Measurements from ENCODE around the gene GOLGA8A. TPM values are rescaled to one million over a fixed set of nuclear protein-coding genes. Genes with fewer than 3 reads are reported as not detected.
A peak's percentile ranks its signal among the peaks of the same experiment; 100 is the strongest.

GOLGA8A gene, protein sequence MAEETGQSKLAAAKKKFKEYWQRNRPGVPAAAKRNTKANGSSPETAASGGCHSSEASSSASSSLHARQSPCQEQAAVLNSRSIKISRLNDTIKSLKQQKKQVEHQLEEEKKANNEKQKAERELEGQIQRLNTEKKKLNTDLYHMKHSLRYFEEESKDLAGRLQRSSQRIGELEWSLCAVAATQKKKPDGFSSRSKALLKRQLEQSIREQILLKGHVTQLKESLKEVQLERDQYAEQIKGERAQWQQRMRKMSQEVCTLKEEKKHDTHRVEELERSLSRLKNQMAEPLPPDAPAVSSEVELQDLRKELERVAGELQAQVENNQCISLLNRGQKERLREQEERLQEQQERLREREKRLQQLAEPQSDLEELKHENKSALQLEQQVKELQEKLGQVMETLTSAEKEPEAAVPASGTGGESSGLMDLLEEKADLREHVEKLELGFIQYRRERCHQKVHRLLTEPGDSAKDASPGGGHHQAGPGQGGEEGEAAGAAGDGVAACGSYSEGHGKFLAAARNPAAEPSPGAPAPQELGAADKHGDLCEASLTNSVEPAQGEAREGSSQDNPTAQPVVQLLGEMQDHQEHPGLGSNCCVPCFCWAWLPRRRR
- total RNA-seq = 100 to 1,000 TPM in 1 of 6 donors, 10 to 100 TPM in 5; 28.1 to 172 (median 70.4) TPM

DNA sequence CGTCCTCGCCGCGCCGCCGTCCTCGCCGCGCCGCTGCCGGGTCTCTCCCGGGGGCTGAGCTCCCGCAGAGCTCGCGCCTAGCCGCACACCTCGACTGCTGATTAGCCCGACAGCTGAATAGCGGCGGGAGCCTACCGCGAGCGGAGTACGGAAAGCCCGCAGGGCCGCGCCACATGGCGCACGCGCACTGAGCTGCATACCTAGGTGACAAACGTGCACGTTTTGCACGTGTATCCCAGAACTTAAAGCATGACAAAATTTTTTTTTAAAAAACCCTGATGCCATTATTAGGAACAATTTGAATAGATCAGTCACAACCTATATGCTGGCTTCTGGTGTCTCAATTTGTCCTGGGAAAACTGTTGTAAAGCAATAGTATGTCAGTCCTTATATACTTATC lies at the start of gene GOLGA8A:
Gene GOLGA8A (minus strand): TSS at position 122 of the 400 bp plus-strand sequence. CDS start 48,117 bp downstream, outside the sequence.
- peaks cover 0 to 11% (median 4%) of the 10 kb centered on the region in 4 donors for H3K27me3 ChIP-seq
- H3K4me1 ChIP-seq = peaks cover 0 to 20% (median 14%) of the 10 kb centered on the region in 4 donors
- no peaks in the 10 kb centered on the region for H3K9me3 ChIP-seq
- DNase-seq (peak; percentile 36 to 94), ATAC-seq (ENCODE audit: low FRiP score in 2 of 2) (peak in 1 of 2 donors; percentile 58)
- 4 to 8% methylated on average over 14 to 17 of the region's 33 CpGs for WGBS, 2 donors
- TF ChIP-seq, protein P1, sequence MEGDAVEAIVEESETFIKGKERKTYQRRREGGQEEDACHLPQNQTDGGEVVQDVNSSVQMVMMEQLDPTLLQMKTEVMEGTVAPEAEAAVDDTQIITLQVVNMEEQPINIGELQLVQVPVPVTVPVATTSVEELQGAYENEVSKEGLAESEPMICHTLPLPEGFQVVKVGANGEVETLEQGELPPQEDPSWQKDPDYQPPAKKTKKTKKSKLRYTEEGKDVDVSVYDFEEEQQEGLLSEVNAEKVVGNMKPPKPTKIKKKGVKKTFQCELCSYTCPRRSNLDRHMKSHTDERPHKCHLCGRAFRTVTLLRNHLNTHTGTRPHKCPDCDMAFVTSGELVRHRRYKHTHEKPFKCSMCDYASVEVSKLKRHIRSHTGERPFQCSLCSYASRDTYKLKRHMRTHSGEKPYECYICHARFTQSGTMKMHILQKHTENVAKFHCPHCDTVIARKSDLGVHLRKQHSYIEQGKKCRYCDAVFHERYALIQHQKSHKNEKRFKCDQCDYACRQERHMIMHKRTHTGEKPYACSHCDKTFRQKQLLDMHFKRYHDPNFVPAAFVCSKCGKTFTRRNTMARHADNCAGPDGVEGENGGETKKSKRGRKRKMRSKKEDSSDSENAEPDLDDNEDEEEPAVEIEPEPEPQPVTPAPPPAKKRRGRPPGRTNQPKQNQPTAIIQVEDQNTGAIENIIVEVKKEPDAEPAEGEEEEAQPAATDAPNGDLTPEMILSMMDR (IDR thresholded peaks at IDR 0.05) = no peak
- peak in 1 of 4 donors; percentile 29 for TF ChIP-seq POLR2A (IDR thresholded peaks at IDR 0.05)
- peak in 1 of 2 donors; percentile 44 for TF ChIP-seq POLR2AphosphoS5 (IDR thresholded peaks at IDR 0.05)
- no peak for TF ChIP-seq EP300 (IDR thresholded peaks at IDR 0.05)
- H3K4me3 ChIP-seq = peak within 1 kb of the TSS; percentile 25 to 83 (median 73)
- H3K27ac ChIP-seq = peak within 1 kb of the TSS in 2 of 4 donors; percentile 45 to 54
- H3K36me3 ChIP-seq = no peaks in the 10 kb centered on the region

DNA sequence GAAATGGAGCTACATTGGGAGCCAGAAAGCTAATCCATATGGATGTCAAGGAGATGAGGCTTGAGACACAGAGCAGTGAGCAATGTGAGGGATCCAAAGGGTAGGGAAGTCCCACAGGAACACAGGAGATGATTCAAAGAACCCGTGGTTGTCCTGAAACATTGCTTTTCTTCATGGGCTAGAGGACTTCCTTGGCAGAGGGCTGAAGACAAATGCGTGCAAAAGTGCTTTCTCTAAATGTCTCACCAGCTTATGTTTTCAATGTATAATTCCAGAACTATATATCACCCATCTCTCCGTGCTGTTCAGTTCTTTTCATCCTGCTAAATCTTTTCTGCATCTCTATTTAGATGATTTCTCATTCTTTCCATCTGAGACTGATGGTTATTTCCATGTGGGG lies 46.0 kb upstream of the GOLGA8A start:
- Histone ChIP-seq H3K27ac (no peak overlapping the region), H3K4me3 (no peak overlapping the region), H3K9me3 (no peaks in the 10 kb centered on the region), H3K27me3 (no peaks in the 10 kb centered on the region), H3K36me3 (no peaks in the 10 kb centered on the region), H3K4me1 (no peaks in the 10 kb centered on the region)
- ATAC-seq (ENCODE audit: low FRiP score in 2 of 2) (no peak), DNase-seq (no peak)
- TF ChIP-seq, protein P1 (IDR thresholded peaks at IDR 0.05) = no peak
- TF ChIP-seq POLR2A (IDR thresholded peaks at IDR 0.05) (no peak), POLR2AphosphoS5 (IDR thresholded peaks at IDR 0.05) (no peak), EP300 (IDR thresholded peaks at IDR 0.05) (no peak)
- 85 to 93% methylated on average over 3 of the region's 3 CpGs for WGBS, 2 donors

DNA sequence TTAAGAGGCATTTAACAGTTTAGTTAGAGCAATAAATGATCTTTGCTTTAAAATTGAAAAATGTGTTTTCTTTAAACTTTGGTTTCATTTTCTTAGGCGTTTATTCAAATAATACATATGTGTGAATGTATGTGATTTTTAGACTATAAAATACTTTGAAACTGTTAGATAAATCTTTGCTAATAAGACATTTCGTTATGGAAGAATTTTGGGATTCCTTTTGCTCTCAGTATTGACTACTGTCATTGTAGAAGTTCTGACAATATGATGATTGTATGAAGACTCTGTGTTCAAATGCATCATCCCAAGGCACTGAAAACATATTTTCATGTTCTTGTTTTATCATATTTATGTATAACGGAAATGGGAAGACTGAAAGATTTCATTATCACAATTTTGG lies 43.8 kb upstream of the GOLGA8A start:
- no peak for ATAC-seq (ENCODE audit: low FRiP score in 2 of 2)
- Histone ChIP-seq H3K9me3 (no peaks in the 10 kb centered on the region), H3K27ac (no peak overlapping the region), H3K27me3 (no peaks in the 10 kb centered on the region), H3K4me1 (no peaks in the 10 kb centered on the region), H3K4me3 (no peak overlapping the region), H3K36me3 (no peaks in the 10 kb centered on the region)
- DNase-seq = no peak
- WGBS, 2 donors = 72 to 84% methylated on average over 3 of the region's 3 CpGs
- TF ChIP-seq EP300 (IDR thresholded peaks at IDR 0.05) (no peak), POLR2AphosphoS5 (IDR thresholded peaks at IDR 0.05) (no peak), POLR2A (IDR thresholded peaks at IDR 0.05) (no peak)
- TF ChIP-seq, protein P1 (IDR thresholded peaks at IDR 0.05) = no peak

DNA sequence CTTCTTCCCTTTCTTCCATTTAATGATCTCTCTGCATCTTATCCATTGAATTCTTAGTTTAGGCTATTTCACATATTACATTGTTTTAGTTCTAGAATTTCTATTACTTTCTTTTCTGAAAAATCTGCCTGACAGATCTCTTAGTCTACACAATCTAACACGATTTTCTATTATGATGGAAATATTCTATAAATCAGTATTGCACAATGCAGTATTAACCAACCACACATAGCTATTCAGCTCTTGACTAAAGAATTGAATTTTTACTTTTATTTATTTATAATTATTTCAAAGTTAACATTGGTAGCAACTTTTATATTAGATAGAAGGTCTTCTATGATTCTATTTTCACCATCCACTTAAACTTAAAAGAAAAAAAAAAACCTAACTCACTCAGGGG lies 36.2 kb upstream of the GOLGA8A start:
- H3K4me3 ChIP-seq = no peak overlapping the region
- 51 to 54% methylated on average over 1 of the region's 1 CpG for WGBS, 2 donors
- no peaks in the 10 kb centered on the region for H3K27me3 ChIP-seq
- ATAC-seq (ENCODE audit: low FRiP score in 2 of 2) (no peak), DNase-seq (no peak)
- TF ChIP-seq EP300 (IDR thresholded peaks at IDR 0.05) = no peak
- TF ChIP-seq POLR2A (IDR thresholded peaks at IDR 0.05) = no peak
- TF ChIP-seq POLR2AphosphoS5 (IDR thresholded peaks at IDR 0.05) = no peak
- TF ChIP-seq, protein P1 (IDR thresholded peaks at IDR 0.05) = no peak
- H3K36me3 ChIP-seq = no peaks in the 10 kb centered on the region
- no peak overlapping the region for H3K27ac ChIP-seq
- H3K9me3 ChIP-seq = no peaks in the 10 kb centered on the region
- no peaks in the 10 kb centered on the region for H3K4me1 ChIP-seq
